ENCODE data around the gene ZPR1. TPM values are rescaled to one million over a fixed set of nuclear protein-coding genes. Genes with fewer than 3 reads are reported as not detected.

The ZPR1 gene
- total RNA-seq, 4 donors from 2014 or later, result 21.7 to 33.8 (median 26.1) TPM

DNA sequence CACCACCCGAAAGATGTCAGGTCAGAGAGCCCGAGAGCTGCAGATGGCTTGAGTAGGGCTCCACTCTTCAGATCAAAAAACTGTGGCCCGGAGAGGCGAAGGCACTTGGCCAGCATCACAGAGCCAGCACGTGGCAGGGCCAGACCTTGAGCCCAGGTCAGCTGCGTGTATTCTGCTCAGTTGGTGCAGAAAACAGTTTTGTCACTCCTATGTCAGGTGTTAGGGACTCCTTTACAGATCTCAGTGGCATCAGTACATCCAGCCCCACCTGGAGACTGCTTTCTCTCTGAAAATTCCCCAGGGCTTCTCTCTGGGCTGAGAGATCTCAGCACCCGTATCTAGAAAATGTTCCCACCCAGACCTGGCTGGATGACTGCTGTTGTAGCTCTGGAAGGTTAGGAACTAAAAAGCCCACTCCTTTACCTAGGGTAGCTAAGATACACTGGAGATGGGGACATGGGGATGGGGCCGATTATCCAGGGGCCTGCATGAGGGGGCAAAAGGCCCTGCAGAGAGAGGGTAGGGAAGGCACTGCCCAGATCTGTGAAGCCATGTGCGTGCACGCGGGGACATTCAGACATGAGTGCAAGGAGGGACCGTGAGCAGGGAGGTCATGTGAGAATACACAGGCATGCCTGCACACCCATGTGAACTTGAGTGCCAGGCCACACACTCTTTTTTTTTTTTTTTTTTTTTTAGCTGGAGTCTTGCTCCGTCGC lies 46.2 kb upstream of the ZPR1 start:
- intact Hi-C loops (cut with DNase I; ENCODE audit: low total_unique reads), result no loop called here
- 91 to 94% methylated on average over 14 of the region's 14 CpGs for WGBS, 2 donors
- no peak for DNase-seq (ENCODE audit: low spot score in 2 of 2)
- H3K4me3 ChIP-seq (ENCODE audit: low read depth, poor library complexity, severe bottlenecking), result no peak overlapping the region
- TF ChIP-seq, protein P1, sequence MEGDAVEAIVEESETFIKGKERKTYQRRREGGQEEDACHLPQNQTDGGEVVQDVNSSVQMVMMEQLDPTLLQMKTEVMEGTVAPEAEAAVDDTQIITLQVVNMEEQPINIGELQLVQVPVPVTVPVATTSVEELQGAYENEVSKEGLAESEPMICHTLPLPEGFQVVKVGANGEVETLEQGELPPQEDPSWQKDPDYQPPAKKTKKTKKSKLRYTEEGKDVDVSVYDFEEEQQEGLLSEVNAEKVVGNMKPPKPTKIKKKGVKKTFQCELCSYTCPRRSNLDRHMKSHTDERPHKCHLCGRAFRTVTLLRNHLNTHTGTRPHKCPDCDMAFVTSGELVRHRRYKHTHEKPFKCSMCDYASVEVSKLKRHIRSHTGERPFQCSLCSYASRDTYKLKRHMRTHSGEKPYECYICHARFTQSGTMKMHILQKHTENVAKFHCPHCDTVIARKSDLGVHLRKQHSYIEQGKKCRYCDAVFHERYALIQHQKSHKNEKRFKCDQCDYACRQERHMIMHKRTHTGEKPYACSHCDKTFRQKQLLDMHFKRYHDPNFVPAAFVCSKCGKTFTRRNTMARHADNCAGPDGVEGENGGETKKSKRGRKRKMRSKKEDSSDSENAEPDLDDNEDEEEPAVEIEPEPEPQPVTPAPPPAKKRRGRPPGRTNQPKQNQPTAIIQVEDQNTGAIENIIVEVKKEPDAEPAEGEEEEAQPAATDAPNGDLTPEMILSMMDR (IDR thresholded peaks at IDR 0.05), result no peak
- no peak for TF ChIP-seq POLR2A (IDR thresholded peaks at IDR 0.05)

DNA sequence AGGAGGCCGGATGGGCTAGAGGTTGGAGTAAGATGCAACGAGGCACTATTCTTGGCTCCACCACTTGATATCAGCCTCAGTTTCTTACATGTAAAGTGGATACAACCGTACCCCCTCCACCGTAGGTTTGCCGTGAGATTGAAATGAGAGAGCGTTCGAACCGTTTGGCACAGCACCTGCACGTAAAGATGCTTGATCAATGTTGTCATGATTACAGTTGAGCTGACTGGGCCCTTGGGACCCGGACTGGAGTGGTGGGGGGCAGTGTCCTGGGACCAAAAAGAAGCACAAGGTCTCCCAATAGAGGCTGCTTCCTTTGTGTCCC lies 45.6 kb upstream of the ZPR1 start:
- no peak for DNase-seq (ENCODE audit: low spot score in 2 of 2)
- no peak overlapping the region for H3K4me3 ChIP-seq (ENCODE audit: low read depth, poor library complexity, severe bottlenecking)
- intact Hi-C loops (cut with DNase I; ENCODE audit: low total_unique reads), result no loop called here
- TF ChIP-seq POLR2A (IDR thresholded peaks at IDR 0.05), result no peak
- TF ChIP-seq, protein P1 (IDR thresholded peaks at IDR 0.05), result no peak
- 92 to 94% methylated on average over 10 of the region's 10 CpGs for WGBS, 2 donors

DNA sequence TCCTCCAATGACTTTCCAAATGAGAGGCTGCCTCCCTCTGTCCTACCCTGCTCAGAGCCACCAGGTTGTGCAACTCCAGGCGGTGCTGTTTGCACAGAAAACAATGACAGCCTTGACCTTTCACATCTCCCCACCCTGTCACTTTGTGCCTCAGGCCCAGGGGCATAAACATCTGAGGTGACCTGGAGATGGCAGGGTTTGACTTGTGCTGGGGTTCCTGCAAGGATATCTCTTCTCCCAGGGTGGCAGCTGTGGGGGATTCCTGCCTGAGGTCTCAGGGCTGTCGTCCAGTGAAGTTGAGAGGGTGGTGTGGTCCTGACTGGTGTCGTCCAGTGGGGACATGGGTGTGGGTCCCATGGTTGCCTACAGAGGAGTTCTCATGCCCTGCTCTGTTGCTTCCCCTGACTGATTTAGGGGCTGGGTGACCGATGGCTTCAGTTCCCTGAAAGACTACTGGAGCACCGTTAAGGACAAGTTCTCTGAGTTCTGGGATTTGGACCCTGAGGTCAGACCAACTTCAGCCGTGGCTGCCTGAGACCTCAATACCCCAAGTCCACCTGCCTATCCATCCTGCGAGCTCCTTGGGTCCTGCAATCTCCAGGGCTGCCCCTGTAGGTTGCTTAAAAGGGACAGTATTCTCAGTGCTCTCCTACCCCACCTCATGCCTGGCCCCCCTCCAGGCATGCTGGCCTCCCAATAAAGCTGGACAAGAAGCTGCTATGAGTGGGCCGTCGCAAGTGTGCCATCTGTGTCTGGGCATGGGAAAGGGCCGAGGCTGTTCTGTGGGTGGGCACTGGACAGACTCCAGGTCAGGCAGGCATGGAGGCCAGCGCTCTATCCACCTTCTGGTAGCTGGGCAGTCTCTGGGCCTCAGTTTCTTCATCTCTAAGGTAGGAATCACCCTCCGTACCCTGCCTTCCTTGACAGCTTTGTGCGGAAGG lies 44.8 kb upstream of the ZPR1 start:
- WGBS, 2 donors, result 76 to 88% methylated on average over 12 to 13 of the region's 13 CpGs
- TF ChIP-seq POLR2A (IDR thresholded peaks at IDR 0.05), result no peak
- TF ChIP-seq, protein P1 (IDR thresholded peaks at IDR 0.05), result no peak
- no peak overlapping the region for H3K4me3 ChIP-seq (ENCODE audit: low read depth, poor library complexity, severe bottlenecking)
- intact Hi-C loops (cut with DNase I; ENCODE audit: low total_unique reads), result no loop called here
- DNase-seq (ENCODE audit: low spot score in 2 of 2), result no peak

DNA sequence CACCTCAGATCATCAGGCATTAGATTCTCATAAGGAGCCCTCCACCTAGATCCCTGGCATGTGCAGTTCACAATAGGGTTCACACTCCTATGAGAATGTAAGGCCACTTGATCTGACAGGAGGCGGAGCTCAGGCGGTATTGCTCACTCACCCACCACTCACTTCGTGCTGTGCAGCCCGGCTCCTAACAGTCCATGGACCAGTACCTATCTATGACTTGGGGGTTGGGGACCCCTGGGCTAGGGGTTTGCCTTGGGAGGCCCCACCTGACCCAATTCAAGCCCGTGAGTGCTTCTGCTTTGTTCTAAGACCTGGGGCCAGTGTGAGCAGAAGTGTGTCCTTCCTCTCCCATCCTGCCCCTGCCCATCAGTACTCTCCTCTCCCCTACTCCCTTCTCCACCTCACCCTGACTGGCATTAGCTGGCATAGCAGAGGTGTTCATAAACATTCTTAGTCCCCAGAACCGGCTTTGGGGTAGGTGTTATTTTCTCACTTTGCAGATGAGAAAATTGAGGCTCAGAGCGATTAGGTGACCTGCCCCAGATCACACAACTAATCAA lies 44.0 kb upstream of the ZPR1 start:
- TF ChIP-seq POLR2A (IDR thresholded peaks at IDR 0.05), result no peak
- TF ChIP-seq, protein P1 (IDR thresholded peaks at IDR 0.05), result no peak
- intact Hi-C loops (cut with DNase I; ENCODE audit: low total_unique reads), result no loop called here
- 93 to 97% methylated on average over 6 to 7 of the region's 7 CpGs for WGBS, 2 donors
- H3K4me3 ChIP-seq (ENCODE audit: low read depth, poor library complexity, severe bottlenecking), result no peak overlapping the region
- no peak for DNase-seq (ENCODE audit: low spot score in 2 of 2)

DNA sequence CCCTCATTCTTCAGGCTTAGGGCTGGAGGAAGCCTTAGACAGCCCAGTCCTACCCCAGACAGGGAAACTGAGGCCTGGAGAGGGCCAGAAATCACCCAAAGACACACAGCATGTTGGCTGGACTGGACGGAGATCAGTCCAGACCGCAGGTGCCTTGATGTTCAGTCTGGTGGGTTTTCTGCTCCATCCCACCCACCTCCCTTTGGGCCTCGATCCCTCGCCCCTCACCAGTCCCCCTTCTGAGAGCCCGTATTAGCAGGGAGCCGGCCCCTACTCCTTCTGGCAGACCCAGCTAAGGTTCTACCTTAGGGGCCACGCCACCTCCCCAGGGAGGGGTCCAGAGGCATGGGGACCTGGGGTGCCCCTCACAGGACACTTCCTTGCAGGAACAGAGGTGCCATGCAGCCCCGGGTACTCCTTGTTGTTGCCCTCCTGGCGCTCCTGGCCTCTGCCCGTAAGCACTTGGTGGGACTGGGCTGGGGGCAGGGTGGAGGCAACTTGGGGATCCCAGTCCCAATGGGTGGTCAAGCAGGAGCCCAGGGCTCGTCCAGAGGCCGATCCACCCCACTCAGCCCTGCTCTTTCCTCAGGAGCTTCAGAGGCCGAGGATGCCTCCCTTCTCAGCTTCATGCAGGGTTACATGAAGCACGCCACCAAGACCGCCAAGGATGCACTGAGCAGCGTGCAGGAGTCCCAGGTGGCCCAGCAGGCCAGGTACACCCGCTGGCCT lies 42.5 kb upstream of the ZPR1 start:
- intact Hi-C loops (cut with DNase I; ENCODE audit: low total_unique reads), result no loop called here
- 91 to 93% methylated on average over 15 to 17 of the region's 17 CpGs for WGBS, 2 donors
- no peak overlapping the region for H3K4me3 ChIP-seq (ENCODE audit: low read depth, poor library complexity, severe bottlenecking)
- no peak for DNase-seq (ENCODE audit: low spot score in 2 of 2)
- TF ChIP-seq, protein P1 (IDR thresholded peaks at IDR 0.05), result no peak
- no peak for TF ChIP-seq POLR2A (IDR thresholded peaks at IDR 0.05)
